K562 (cell line): ENCODE measurements around the gene PPP1R36. TPM values are rescaled to one million over a fixed set of nuclear protein-coding genes. Genes with fewer than 3 reads are reported as not detected.

ENCODE experiments used
- CCNT2 ChIP-seq: IDR thresholded peaks from 2 replicates; pipeline ENCODE4 v1.6.1; 2011; ENCODE audit warnings: borderline replicate concordance, low read depth, mild to moderate bottlenecking, moderate library complexity, mixed read lengths, low read length; ENCODE audit not compliant: insufficient read length; ENCODE audit errors: extremely low read depth
- CHD2 ChIP-seq: IDR thresholded peaks from 2 replicates; pipeline ENCODE4 v1.6.1; 2011; ENCODE audit warnings: low read depth, low read length
- HDAC1 ChIP-seq, 2 experiments: fragments of 450-650 bp; IDR thresholded peaks; 2 replicates each; pipeline ENCODE4 v1.6.1; 2016 to 2017; ENCODE audit warnings: inconsistent platforms in 1 of 2, mild to moderate bottlenecking in 1 of 2, moderate library complexity in 1 of 2
- MAFK ChIP-seq: IDR thresholded peaks from 2 replicates; pipeline ENCODE4 v1.6.1; 2011; ENCODE audit warnings: low read length, improper control_type of control experiment
- MYC ChIP-seq, 2 experiments: fragments of 250-450 bp in 1 of 2; sonication (Bioruptor Pico) in 1 of 2; IDR thresholded peaks; 2 replicates each; pipeline versions ENCODE4 v1.5.1 to v1.6.1; 2012 to 2021; ENCODE audit warnings: low read depth in 2 of 2, borderline replicate concordance in 1 of 2, improper control_type of control experiment in 1 of 2, low read length in 1 of 2, mild to moderate bottlenecking in 1 of 2, moderate library complexity in 1 of 2
- NFRKB ChIP-seq: fragments of 450-650 bp; IDR thresholded peaks from 2 replicates; pipeline ENCODE4 v1.6.1; 2016; ENCODE audit warnings: low read depth
- ZNF24 ChIP-seq: fragments of 450-650 bp; IDR thresholded peaks from 2 replicates; pipeline ENCODE4 v1.6.1; 2016
- polyA plus RNA-seq, 8 experiments: library from polyadenylated mRNA; depleted of rRNA in 4 of 8; stranded (reverse) in 5 of 8; unstranded in 3 of 8; fragments of >200 nt; fragmentation: Nextera tagmentation in 2 of 8; fragmentation: Illumina TruSeq in 1 of 8; extraction: Ambion mirVana in 2 of 8; extraction: Trizol in 1 of 8; gene quantifications; 2 replicates each; pipeline versions ENCODE4 v1.2.1 to v1.2.3, GENCODE V29; 2011 to 2014; ENCODE audit warnings: inconsistent platforms in 1 of 8, missing spikeins in 1 of 8
- total RNA-seq, 7 experiments: library from RNA; depleted of rRNA in 6 of 7; stranded (reverse); fragments of >200 nt in 6 of 7; fragmentation: Illumina TruSeq in 2 of 7; extraction: Trizol in 2 of 7; gene quantifications; 2 replicates each; pipeline versions ENCODE4 v1.2.1 to v1.2.3, GENCODE V29; 2011 to 2021; ENCODE audit warnings: low replicate concordance in 1 of 7
- TF ChIP-seq, protein P1 (sequence below): fragments of 450-650 bp; IDR thresholded peaks from 2 replicates; pipeline ENCODE4 v1.6.1; 2016; ENCODE audit warnings: mild to moderate bottlenecking, moderate library complexity

PPP1R36 gene
- total and polyA plus RNA-seq, 9 of the 15 experiments (the other 6 are each of a cell fraction or from before 2014, with no cell fraction given), result 0.29 TPM; not detected in 8

- TF ChIP-seq, protein P1, sequence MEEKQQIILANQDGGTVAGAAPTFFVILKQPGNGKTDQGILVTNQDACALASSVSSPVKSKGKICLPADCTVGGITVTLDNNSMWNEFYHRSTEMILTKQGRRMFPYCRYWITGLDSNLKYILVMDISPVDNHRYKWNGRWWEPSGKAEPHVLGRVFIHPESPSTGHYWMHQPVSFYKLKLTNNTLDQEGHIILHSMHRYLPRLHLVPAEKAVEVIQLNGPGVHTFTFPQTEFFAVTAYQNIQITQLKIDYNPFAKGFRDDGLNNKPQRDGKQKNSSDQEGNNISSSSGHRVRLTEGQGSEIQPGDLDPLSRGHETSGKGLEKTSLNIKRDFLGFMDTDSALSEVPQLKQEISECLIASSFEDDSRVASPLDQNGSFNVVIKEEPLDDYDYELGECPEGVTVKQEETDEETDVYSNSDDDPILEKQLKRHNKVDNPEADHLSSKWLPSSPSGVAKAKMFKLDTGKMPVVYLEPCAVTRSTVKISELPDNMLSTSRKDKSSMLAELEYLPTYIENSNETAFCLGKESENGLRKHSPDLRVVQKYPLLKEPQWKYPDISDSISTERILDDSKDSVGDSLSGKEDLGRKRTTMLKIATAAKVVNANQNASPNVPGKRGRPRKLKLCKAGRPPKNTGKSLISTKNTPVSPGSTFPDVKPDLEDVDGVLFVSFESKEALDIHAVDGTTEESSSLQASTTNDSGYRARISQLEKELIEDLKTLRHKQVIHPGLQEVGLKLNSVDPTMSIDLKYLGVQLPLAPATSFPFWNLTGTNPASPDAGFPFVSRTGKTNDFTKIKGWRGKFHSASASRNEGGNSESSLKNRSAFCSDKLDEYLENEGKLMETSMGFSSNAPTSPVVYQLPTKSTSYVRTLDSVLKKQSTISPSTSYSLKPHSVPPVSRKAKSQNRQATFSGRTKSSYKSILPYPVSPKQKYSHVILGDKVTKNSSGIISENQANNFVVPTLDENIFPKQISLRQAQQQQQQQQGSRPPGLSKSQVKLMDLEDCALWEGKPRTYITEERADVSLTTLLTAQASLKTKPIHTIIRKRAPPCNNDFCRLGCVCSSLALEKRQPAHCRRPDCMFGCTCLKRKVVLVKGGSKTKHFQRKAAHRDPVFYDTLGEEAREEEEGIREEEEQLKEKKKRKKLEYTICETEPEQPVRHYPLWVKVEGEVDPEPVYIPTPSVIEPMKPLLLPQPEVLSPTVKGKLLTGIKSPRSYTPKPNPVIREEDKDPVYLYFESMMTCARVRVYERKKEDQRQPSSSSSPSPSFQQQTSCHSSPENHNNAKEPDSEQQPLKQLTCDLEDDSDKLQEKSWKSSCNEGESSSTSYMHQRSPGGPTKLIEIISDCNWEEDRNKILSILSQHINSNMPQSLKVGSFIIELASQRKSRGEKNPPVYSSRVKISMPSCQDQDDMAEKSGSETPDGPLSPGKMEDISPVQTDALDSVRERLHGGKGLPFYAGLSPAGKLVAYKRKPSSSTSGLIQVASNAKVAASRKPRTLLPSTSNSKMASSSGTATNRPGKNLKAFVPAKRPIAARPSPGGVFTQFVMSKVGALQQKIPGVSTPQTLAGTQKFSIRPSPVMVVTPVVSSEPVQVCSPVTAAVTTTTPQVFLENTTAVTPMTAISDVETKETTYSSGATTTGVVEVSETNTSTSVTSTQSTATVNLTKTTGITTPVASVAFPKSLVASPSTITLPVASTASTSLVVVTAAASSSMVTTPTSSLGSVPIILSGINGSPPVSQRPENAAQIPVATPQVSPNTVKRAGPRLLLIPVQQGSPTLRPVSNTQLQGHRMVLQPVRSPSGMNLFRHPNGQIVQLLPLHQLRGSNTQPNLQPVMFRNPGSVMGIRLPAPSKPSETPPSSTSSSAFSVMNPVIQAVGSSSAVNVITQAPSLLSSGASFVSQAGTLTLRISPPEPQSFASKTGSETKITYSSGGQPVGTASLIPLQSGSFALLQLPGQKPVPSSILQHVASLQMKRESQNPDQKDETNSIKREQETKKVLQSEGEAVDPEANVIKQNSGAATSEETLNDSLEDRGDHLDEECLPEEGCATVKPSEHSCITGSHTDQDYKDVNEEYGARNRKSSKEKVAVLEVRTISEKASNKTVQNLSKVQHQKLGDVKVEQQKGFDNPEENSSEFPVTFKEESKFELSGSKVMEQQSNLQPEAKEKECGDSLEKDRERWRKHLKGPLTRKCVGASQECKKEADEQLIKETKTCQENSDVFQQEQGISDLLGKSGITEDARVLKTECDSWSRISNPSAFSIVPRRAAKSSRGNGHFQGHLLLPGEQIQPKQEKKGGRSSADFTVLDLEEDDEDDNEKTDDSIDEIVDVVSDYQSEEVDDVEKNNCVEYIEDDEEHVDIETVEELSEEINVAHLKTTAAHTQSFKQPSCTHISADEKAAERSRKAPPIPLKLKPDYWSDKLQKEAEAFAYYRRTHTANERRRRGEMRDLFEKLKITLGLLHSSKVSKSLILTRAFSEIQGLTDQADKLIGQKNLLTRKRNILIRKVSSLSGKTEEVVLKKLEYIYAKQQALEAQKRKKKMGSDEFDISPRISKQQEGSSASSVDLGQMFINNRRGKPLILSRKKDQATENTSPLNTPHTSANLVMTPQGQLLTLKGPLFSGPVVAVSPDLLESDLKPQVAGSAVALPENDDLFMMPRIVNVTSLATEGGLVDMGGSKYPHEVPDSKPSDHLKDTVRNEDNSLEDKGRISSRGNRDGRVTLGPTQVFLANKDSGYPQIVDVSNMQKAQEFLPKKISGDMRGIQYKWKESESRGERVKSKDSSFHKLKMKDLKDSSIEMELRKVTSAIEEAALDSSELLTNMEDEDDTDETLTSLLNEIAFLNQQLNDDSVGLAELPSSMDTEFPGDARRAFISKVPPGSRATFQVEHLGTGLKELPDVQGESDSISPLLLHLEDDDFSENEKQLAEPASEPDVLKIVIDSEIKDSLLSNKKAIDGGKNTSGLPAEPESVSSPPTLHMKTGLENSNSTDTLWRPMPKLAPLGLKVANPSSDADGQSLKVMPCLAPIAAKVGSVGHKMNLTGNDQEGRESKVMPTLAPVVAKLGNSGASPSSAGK, result peak; percentile 53; the same call in 1 of the 2 replicates
- peak; percentile 96 for TF ChIP-seq CHD2
- TF ChIP-seq ZNF24, result no peak
- TF ChIP-seq CCNT2, result peak; percentile 63
- peak; percentile 52 for TF ChIP-seq NFRKB
- no peak for TF ChIP-seq MAFK
- TF ChIP-seq HDAC1 (IDR thresholded peaks at IDR 0.05), result peak in 1 of 2 experiments; percentile 33; a peak in 1 of 4 replicates
- peak; percentile 75 for TF ChIP-seq MYC (IDR thresholded peaks at IDR 0.05; ENCODE audit: low read depth, low read length)
- TF ChIP-seq MYC (CRISPR knock-in tag; IDR thresholded peaks at IDR 0.05; ENCODE audit: borderline replicate concordance, low read depth), result no peak
These were observed 46.1 kb upstream of the PPP1R36 start, which contains the start of gene ZBTB25 (continued) for GRCh38 chr14:64503434-64504309.
